ENCODE results near the gene TRIM13. TPM values are rescaled to one million over a fixed set of nuclear protein-coding genes. Genes with fewer than 3 reads are reported as not detected.
"Not testable (repeated sequence)": the region's sequence is repeated elsewhere in the genome, so short reads cannot be mapped to it uniquely, and the experiment has no call there.

Gene TRIM13
- total RNA-seq, 4 donors from 2014 or later: 11.0 to 19.1 (median 14.2) TPM

- ATAC-seq (ENCODE audit: low FRiP score) (no peak), DNase-seq (ENCODE audit: low spot score) (no peak)
- no peak for TF ChIP-seq CTCF (IDR thresholded peaks at IDR 0.05)
These were observed 16.6 kb upstream of the TRIM13 start for GRCh38 chr13:49980266-49980665.

- no peak for DNase-seq (ENCODE audit: low spot score)
- ATAC-seq (ENCODE audit: low FRiP score): no peak
- TF ChIP-seq CTCF (IDR thresholded peaks at IDR 0.05): no peak
These were observed 11.7 kb upstream of the TRIM13 start for GRCh38 chr13:49985129-49985528.

GRCh38 chr13:49986471-49986870 is 10.4 kb upstream of the TRIM13 start:
- DNase-seq (ENCODE audit: low spot score) (no peak), ATAC-seq (ENCODE audit: low FRiP score) (no peak)
- TF ChIP-seq CTCF (IDR thresholded peaks at IDR 0.05): no peak

GRCh38 chr13:49990612-49991011 is 6.2 kb upstream of the TRIM13 start:
- ATAC-seq (ENCODE audit: low FRiP score); DNase-seq (ENCODE audit: low spot score): not testable (repeated sequence)

- DNase-seq (ENCODE audit: low spot score) (no peak), ATAC-seq (ENCODE audit: low FRiP score) (no peak)
- TF ChIP-seq CTCF (IDR thresholded peaks at IDR 0.05): no peak
These were observed 3.7 kb upstream of the TRIM13 start for GRCh38 chr13:49993111-49993510.

GRCh38 chr13:49993666-49994065 is 3.2 kb upstream of the TRIM13 start:
- no peak for TF ChIP-seq CTCF (IDR thresholded peaks at IDR 0.05)
- DNase-seq (ENCODE audit: low spot score): no peak
- ATAC-seq (ENCODE audit: low FRiP score): no peak

GRCh38 chr13:49995625-49996101 is 1.2 kb upstream of the TRIM13 start:
- DNase-seq (ENCODE audit: low spot score): no peak
- ATAC-seq (ENCODE audit: low FRiP score): no peak
- TF ChIP-seq CTCF (IDR thresholded peaks at IDR 0.05): no peak
